Kidney epithelial cell (primary cell): ENCODE results near the gene TET2. TPM values are rescaled to one million over a fixed set of nuclear protein-coding genes. Genes with fewer than 3 reads are reported as not detected.

Experiments used
- DNase-seq: peaks from one replicate; pipeline ENCODE4 v3.0.0-alpha.2; 2010; ENCODE audit warnings: low read depth
- H3K27me3 ChIP-seq: 2 replicates; pipeline ENCODE4 v1.6.0; 2011; ENCODE audit warnings: low read length; ENCODE audit not compliant: control insufficient read depth, insufficient read depth
- H3K36me3 ChIP-seq: 2 replicates; pipeline ENCODE4 v1.5.1; 2011; ENCODE audit warnings: low read length; ENCODE audit not compliant: control insufficient read depth, insufficient read depth
- H3K4me3 ChIP-seq: 2 replicates; pipeline ENCODE4 v1.5.1; 2011; ENCODE audit warnings: low read depth, mild to moderate bottlenecking, control low read depth, low read length
- total RNA-seq: library from RNA; depleted of rRNA; stranded (reverse); fragments of >200 nt; gene quantifications from 2 replicates; pipeline ENCODE4 v1.2.3, GENCODE V29; 2015
- TF ChIP-seq, protein P1 (sequence below): IDR thresholded peaks from 2 replicates; pipeline ENCODE4 v1.5.1; 2011; ENCODE audit warnings: mild to moderate bottlenecking, moderate library complexity, low read length, control low read depth, inconsistent platforms; ENCODE audit not compliant: insufficient read depth, poor library complexity, severe bottlenecking

Gene TET2
- total RNA-seq, 1 donor from 2014 or later, result 10.4 TPM

DNA sequence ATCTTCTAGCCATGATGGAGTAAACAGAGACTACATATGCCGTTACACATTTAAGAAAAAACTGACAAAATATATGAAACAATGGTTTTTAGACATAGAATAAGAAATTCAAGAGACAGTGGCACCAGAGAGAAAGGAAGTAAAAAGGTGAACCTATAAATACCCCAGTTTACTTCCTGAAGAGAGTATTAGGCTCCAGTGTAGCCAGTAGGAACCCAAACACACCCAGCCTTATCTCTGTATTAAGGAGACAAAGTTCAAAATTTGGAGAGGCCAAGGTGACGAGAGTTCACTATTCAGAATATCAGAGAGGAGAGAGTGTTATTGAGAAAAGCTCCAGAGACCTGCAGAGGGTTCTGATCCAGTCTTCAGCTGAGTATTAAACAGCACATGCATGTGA is 119.0 kb downstream of the TET2 start:
- H3K4me3 ChIP-seq, result no peak overlapping the region
- no peaks in the 10 kb centered on the region for H3K36me3 ChIP-seq
- DNase-seq, result no peak
- no peaks in the 10 kb centered on the region for H3K27me3 ChIP-seq
- TF ChIP-seq, protein P1, sequence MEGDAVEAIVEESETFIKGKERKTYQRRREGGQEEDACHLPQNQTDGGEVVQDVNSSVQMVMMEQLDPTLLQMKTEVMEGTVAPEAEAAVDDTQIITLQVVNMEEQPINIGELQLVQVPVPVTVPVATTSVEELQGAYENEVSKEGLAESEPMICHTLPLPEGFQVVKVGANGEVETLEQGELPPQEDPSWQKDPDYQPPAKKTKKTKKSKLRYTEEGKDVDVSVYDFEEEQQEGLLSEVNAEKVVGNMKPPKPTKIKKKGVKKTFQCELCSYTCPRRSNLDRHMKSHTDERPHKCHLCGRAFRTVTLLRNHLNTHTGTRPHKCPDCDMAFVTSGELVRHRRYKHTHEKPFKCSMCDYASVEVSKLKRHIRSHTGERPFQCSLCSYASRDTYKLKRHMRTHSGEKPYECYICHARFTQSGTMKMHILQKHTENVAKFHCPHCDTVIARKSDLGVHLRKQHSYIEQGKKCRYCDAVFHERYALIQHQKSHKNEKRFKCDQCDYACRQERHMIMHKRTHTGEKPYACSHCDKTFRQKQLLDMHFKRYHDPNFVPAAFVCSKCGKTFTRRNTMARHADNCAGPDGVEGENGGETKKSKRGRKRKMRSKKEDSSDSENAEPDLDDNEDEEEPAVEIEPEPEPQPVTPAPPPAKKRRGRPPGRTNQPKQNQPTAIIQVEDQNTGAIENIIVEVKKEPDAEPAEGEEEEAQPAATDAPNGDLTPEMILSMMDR, result no peak

DNA sequence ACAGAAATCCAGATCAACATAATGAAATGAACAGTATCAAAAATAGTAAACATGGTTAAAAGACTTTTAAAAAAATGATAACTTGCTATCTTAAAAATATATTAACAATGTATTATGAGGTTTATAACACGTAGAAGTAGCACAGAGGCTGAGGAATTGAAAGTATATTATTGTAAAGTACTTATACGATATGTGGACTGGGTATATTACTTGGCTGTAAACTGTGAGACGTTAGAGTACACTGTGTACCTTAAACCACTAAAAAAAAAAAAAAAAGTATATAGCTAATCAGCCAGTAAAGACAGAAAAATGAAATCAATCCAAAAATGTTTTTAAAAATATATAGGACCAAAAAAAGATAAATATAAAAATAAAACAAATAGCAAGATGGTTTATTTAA is 120.6 kb downstream of the TET2 start:
- DNase-seq, result no peak
- TF ChIP-seq, protein P1, result no peak
- H3K27me3 ChIP-seq, result no peaks in the 10 kb centered on the region
- H3K4me3 ChIP-seq, result no peak overlapping the region
- H3K36me3 ChIP-seq, result no peaks in the 10 kb centered on the region

DNA sequence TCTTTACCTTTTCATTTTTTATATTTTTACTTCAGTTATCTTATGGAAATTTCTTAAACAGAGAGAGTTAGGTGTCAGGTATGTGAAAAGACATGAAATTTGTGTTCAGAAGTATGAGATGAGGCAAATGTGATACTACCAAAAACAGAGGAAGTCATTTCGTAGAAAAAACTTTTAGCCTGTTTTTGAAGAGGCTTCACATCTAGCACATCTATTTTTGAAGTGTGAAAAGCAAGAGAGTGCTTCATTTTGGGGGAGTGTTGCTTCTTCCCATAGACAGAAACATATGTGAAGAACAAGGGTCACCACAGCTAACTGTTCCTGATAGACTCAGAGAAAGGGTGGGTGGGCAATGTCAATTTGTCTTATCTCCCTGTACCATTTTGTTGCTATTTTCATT is 125.3 kb downstream of the TET2 start:
- TF ChIP-seq, protein P1, result no peak
- DNase-seq, result no peak
- H3K36me3 ChIP-seq, result peaks cover 2% of the 10 kb centered on the region

DNA sequence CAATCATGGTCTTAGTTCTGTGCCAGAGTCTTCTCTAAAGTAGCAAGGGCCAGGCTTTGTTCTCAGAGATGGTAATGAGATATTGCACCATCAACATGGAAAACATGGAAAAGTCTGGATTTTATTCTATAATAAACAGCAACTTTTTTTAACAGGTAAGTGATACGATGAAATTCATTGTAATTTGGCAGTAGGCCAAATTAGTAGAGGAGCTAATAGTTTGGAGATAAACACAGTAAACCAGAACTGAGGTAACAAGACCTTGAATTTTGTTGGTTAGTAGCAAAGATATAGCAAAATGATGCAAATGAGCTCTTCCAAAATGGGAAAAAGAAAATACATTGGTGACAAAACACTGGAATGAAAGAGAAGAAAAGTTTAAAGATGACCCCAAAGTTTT is 126.6 kb downstream of the TET2 start:
- H3K4me3 ChIP-seq, result no peak overlapping the region
- peaks cover 2% of the 10 kb centered on the region for H3K36me3 ChIP-seq
- no peaks in the 10 kb centered on the region for H3K27me3 ChIP-seq
- DNase-seq, result no peak
- TF ChIP-seq, protein P1, result no peak

More for the DNA sequence above, 125.3 kb downstream of the TET2 start:
- no peaks in the 10 kb centered on the region for H3K27me3 ChIP-seq
- no peak overlapping the region for H3K4me3 ChIP-seq

DNA sequence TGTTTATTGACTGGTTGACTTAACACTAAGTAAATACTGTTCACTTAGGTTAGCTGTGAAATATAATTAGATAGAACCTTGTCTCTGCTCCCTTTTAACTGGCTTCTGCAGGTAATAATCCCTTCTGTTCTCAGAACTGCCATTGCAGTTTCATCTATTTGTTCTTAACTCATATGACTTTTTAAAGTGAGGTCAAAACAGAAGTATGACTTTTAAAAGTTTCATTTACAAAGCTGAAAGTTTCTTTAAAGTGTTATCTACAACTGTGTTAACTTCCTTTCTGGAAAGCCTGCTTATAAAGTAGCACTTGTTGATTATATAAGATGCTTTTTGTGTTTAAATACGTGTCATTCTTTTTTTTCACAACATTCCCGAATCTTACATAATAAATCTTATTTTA is 127.4 kb downstream of the TET2 start:
- Histone ChIP-seq H3K36me3 (peaks cover 2% of the 10 kb centered on the region), H3K4me3 (no peak overlapping the region), H3K27me3 (no peaks in the 10 kb centered on the region)
- TF ChIP-seq, protein P1, result no peak
- no peak for DNase-seq

DNA sequence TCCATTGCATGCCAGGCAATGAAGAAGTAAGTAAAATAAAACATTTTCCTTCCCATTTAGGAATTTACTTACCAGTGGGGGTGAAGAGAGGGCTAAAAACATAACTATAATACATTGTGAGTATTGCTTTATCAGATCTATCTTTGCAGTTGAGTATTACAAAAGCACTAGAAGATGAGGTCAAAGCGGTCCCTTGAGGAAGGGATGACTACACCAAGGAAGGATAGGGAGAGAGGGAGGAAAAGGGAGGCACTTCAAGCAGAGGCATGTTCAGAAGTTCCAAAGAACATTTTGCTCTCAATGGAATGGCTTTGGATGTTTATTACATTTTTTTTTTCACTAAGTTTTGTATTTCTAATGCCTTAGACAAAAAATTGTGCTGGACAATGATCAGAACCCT is 127.8 kb downstream of the TET2 start:
- TF ChIP-seq, protein P1, result no peak
- Histone ChIP-seq H3K27me3 (no peaks in the 10 kb centered on the region), H3K36me3 (peaks cover 2% of the 10 kb centered on the region), H3K4me3 (no peak overlapping the region)
- DNase-seq, result no peak
